ENCODE data around the gene TMEM106C.

Gene TMEM106C

DNA sequence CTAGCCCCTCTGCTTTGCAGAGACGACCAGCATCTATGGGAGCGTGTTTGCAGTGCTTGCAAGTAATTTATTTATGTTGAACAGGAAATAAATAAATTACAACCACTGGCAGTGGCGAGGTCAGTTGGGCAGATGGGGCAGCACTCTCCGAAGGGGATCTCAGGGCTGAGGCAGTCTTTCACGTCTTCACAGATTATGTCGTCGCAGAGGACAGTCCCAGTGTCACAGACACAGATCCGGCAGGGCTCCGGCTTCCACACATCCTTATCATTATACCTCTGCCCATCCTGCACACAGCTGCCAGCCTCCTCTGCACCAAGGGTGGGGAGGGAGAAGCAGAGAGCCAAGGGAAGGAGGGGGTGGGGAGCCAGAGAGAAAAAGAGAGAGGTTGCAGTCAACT is 36.4 kb downstream of the TMEM106C start:
- FAIRE-seq: no peak

- no peak for FAIRE-seq
Measured at GRCh38 chr12:48000878-48001504, 37.6 kb downstream of the TMEM106C start.

DNA sequence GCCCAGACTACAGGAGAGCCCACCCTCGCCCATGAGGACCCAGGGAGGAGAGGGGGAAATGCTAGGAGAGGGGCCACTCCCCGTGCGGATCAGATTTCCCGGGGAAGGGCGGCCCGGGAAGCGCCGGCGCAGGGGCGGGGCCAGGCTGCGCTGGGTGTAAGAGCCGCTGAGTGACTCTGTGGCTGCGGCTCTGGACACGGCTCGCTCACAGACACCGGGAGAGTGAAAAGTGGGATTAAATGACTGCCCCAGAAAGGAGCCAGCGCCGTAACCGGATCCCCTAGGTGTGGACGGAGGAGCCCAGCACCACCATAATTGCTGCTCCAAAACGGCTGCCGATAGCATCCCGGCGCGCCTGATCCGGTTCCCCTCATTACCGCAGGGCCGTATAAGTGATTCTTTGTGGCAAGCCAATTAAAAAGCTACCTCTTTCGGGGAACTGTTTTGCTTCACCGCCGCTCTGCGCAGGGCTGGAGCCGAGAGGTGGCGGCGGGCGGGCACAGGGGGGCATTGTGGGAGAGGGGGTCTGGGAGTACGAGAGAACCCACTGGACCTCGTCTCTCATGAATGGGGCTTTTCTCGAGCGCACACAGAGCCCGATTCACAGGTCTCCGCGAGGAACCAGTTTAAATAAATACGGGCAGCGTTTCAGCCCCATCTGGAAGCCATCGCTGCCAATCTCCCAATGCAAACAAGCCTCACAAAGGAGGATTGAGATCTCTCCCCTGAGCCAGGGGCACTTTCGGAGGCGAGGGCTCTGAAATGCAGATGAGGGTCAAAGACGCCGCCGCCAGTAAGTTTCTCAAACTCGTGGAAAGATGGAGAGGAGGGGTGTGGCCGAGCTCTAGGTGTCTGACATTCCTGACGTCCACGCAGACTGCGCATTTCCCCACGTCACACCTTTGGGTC is 38.4 kb downstream of the TMEM106C start:
- FAIRE-seq: no peak

DNA sequence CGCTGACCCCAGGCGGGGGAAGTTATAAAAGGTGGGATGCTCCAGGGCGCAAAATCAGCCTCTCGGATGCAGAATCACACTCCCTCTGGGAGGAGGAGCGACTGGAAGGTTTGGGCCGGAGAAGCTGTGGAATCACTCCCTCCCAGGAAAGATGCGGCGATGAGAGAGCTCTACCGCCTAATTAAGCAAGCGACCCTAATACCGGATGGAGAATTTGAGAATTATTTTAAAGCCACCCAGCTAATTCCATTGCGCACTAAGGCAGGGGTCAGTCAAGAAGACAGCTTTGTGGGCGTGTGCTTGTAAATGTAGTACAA is 39.0 kb downstream of the TMEM106C start:
- FAIRE-seq: no peak

- FAIRE-seq: no peak
Measured at GRCh38 chr12:48002773-48003218, 39.4 kb downstream of the TMEM106C start.

GRCh38 chr12:48003226-48004052 is 40.0 kb downstream of the TMEM106C start:
- FAIRE-seq: no peak

GRCh38 chr12:48004053-48004941 is 40.9 kb downstream of the TMEM106C start, which contains the start of gene COL2A1:
Gene COL2A1 (minus strand): TSS chr12:48004476. CDS start chr12:48004321, 155 bp downstream.
- FAIRE-seq: no peak

GRCh38 chr12:48005001-48005749 is 41.8 kb downstream of the TMEM106C start:
- no peak for FAIRE-seq

GRCh38 chr12:48005750-48006021 is 42.3 kb downstream of the TMEM106C start:
- FAIRE-seq: no peak

DNA sequence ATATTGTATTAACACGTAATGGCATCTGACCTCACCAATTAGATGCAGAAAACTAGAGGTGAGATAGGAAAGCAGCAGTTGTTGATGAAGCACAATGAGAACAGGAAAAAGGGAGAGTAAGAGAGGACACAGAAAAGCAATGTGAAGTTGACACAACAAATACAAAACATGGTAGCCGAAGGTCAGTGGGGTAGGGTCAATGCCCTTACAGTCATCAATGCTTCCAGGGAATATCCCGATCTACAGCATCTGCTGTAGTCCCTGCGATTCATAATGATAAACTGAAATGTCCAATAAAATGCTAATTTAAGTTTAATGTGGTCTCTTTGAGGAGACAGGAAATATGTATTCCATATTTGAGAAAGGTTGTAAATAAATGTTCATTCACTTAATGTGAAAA is 43.8 kb downstream of the TMEM106C start:
- no peak for FAIRE-seq

GRCh38 chr12:48008349-48008748 is 45.0 kb downstream of the TMEM106C start:
- no peak for FAIRE-seq

DNA sequence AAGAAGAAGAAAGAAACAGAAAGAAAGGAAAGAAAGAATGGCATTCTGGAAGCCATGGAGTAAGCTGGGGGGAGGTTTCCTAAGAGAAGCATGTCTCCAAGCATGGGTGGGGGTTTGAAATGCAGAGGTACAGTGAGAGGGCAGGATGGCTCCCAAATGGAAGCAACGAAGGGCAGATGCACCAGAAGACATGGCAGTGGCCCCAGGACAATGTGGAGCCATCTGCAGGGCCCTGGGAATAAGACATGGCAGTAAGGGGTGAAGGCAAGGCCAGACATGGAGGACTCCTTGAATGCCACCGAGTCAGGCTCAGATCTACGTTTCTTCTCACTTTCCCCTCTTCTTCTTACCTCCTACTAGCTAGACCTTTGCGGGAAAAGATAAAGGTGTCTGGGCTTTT is 45.6 kb downstream of the TMEM106C start:
- no peak for FAIRE-seq

GRCh38 chr12:48009471-48009870 is 46.1 kb downstream of the TMEM106C start:
- no peak for FAIRE-seq

- FAIRE-seq: no peak
Measured at GRCh38 chr12:48010366-48010970, 47.1 kb downstream of the TMEM106C start.

DNA sequence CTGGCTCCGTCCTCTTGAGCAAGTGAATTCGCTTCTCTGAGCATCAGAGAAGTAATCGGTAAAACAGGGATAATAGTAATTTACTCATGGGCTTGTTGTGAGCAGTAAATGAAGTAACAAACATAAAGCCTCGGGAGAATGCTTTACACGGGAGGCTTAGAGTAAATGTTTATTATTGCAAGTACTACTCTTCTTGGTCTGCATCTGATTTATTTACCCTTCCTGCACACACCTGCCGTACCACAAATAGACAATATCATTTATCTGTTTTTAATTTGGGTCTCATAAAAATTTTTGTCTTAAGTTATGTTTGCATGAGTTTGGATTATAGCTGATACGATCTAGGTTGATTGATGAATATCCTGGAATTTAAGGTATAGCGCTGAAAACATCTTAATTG is 48.7 kb downstream of the TMEM106C start:
- FAIRE-seq: no peak

GRCh38 chr12:48013287-48013686 is 49.9 kb downstream of the TMEM106C start:
- FAIRE-seq: no peak

DNA sequence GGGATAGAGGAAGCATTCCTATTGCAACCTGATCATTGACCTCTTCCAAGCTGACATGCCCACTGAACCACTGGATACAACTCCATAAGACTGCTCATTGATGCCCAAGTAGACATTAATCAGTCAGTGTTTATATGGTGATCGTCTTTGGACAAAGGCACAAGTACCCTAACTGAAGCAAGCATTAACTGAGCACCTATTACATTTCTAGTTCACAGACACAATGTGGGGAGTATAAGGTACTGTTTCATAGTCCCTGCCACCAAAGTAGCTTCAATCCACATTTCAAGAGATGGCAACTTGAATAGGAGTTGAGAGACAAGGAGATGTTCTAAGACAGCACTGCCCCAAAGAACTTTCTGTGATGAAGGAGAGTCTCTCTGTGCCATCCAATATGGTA is 51.7 kb downstream of the TMEM106C start:
- no peak for FAIRE-seq

GRCh38 chr12:48015954-48016353 is 52.6 kb downstream of the TMEM106C start:
- FAIRE-seq: no peak

DNA sequence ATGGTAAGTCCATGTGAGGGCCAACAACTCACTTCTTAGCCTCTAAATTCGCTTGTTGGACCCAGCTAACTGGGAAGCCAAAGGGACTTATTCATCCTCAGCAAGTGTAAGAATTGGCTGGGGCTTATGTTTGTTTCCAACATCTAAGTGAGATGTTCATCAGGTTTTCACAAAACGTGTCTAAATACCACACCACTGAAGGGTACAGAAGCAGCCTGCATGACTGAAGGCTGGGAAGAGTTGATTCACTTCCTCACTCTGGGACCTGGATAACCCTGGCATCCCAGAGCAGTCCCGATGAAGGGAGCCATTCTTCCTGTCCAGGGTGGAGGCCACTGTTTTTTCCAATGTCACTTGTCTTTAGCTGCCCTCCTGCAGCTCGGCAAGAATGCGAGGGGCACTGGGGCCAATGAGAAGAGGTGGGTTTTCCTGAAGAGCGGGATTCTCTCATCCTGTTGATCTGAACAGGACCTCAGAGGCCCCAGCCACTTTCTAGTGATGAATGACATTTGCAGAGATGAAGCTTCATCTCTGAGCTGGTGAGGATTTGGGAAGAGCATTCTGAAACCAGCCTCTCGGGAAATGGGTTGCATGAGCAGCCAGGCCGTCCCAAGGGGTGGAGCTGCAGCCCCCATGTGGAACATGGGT is 53.1 kb downstream of the TMEM106C start:
- no peak for FAIRE-seq

GRCh38 chr12:48017496-48017895 is 54.1 kb downstream of the TMEM106C start:
- no peak for FAIRE-seq
